NCI-H82 treated with DMSO at 0.1 percent for 48 hours (cell line): ENCODE data around the gene DGCR6.
"Not testable (repeated sequence)": the region's sequence is repeated elsewhere in the genome, so short reads cannot be mapped to it uniquely, and the experiment has no call there.

Source experiments
- DNase-seq: peaks from one replicate; lab custom pipeline; 2025; ENCODE audit not compliant: unreplicated experiment; lab: John Stamatoyannopoulos, UW

The DGCR6 gene

GRCh38 chr22:18959741-18960140 is 53.6 kb downstream of the DGCR6 start:
- not testable (repeated sequence) for DNase-seq

GRCh38 chr22:18960166-18960820 is 54.2 kb downstream of the DGCR6 start:
- not testable (repeated sequence) for DNase-seq

DNA sequence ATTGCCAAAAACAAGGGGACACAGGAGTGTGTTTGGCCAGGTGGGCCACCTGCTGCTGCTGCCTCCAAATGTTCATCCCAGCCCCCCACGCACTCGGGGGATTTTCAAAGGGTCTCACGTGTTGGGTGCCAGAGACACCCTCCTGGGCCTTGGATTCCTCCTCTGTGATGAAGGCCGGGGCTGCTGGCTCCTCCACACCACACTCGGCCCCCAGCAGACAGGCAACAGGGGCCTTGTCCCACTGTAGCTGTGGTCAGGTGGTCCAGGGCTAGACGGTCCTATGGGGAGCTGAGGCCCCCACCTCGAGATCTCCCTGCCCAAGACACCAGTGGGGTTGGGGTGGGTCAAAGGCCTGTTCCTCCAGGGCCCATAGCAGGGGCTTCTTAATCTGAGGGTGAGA is 55.1 kb downstream of the DGCR6 start:
- not testable (repeated sequence) for DNase-seq
